Left lung (tissue), 10 donors: ENCODE measurements around the gene PGK2. TPM values are rescaled to one million over a fixed set of nuclear protein-coding genes. Genes with fewer than 3 reads are reported as not detected.

Source experiments
- ATAC-seq: fragments of 200-7000 bp; cut with Tn5 transposase; one replicate; pipeline ENCODE4 v1.9.1; 2020; ENCODE audit warnings: moderate library complexity
- DNase-seq, 4 donors: peaks; one replicate each; pipeline ENCODE4 v3.0.0-alpha.2; 2013 to 2020
- H3K27ac ChIP-seq, 2 donors: fragments of 200-600 bp; sonication (generic) in 1 of 2; one replicate each; pipeline versions ENCODE4 v1.5.0 to v1.8.0; 2020 to 2021
- H3K27me3 ChIP-seq, 2 donors: fragments of 200-600 bp; sonication (generic) in 1 of 2; one replicate each; pipeline versions ENCODE4 v1.5.0 to v1.8.0; 2020 to 2021
- H3K36me3 ChIP-seq, 2 donors: fragments of 200-600 bp; sonication (generic) in 1 of 2; one replicate each; pipeline versions ENCODE4 v1.5.0 to v1.8.0; 2020 to 2021
- H3K4me1 ChIP-seq, 2 donors: fragments of 200-600 bp; one replicate each; pipeline ENCODE4 v1.8.0; 2021
- H3K4me3 ChIP-seq, 2 donors: fragments of 200-600 bp; sonication (generic) in 1 of 2; one replicate each; pipeline versions ENCODE4 v1.5.0 to v1.8.0; 2020 to 2021; ENCODE audit warnings: mild to moderate bottlenecking in 1 of 2
- H3K9me3 ChIP-seq, 2 donors: fragments of 200-600 bp; sonication (generic) in 1 of 2; one replicate each; pipeline versions ENCODE4 v1.5.0 to v1.8.0; 2020 to 2021
- CTCF ChIP-seq, 2 donors: fragments of 200-600 bp; sonication (generic) in 1 of 2; IDR thresholded peaks; one replicate each; pipeline versions ENCODE4 v1.5.0 to v1.8.0; 2021; ENCODE audit warnings: antibody characterized with exemption in 2 of 2
- intact Hi-C, 2 donors: fragments of 100-400 bp; cut with DNase I; formaldehyde crosslinking; loops; one replicate each; pipeline versions ENCODE4 v1.11.2 to v1.14.2; 2022
- polyA plus RNA-seq, 6 donors: library from polyadenylated mRNA; unstranded; fragments of 120-200 nt; gene quantifications; one replicate each; pipeline ENCODE4 v1.2.1, GENCODE V29; 2013; ENCODE audit not compliant: insufficient read length in 6 of 6
- total RNA-seq, 2 donors: library from RNA; stranded (reverse); fragmentation: NEBNext Ultra II Directional; extraction: Animal tissue kit (Norgen Biotek cat#: 25700); gene quantifications; one replicate each; pipeline ENCODE4 v1.2.1, GENCODE V29; 2021
- donor health status: DM: no; HTN: yes; CAD: no.
- donor health status: DM: no; HTN: no; CAD: no.

PGK2 gene
- total and polyA plus RNA-seq, 8 donors, result 0.08 TPM; not detected in 7

GRCh38 chr6:49744259-49744658 lies 42.8 kb downstream of the PGK2 start, which contains the start of gene CRISP3:
TSS of gene CRISP3 (minus strand) at chr6:49744388. CDS start at chr6:49744367, 21 bp downstream.
- peak within 1 kb of the TSS in 1 of 2 donors; percentile 15 for H3K27ac ChIP-seq
- intact Hi-C loops, result no loop called here
- H3K9me3 ChIP-seq, result no peaks in the 10 kb centered on the region
- no peak for TF ChIP-seq CTCF (IDR thresholded peaks at IDR 0.05)
- DNase-seq (no peak), ATAC-seq (no peak)
- H3K36me3 ChIP-seq, result no peaks in the 10 kb centered on the region
- no peak within 1 kb of the TSS for H3K4me3 ChIP-seq
- no peaks in the 10 kb centered on the region for H3K4me1 ChIP-seq
- no peaks in the 10 kb centered on the region for H3K27me3 ChIP-seq

GRCh38 chr6:49743429-49743828 lies 43.7 kb downstream of the PGK2 start:
- intact Hi-C loops, result no loop called here
- Histone ChIP-seq H3K9me3 (no peaks in the 10 kb centered on the region), H3K36me3 (no peaks in the 10 kb centered on the region), H3K4me3 (no peak overlapping the region), H3K27me3 (no peaks in the 10 kb centered on the region), H3K27ac (peak overlapping the region in 1 of 2 donors; percentile 15), H3K4me1 (no peaks in the 10 kb centered on the region)
- ATAC-seq, result no peak
- DNase-seq, result no peak
- TF ChIP-seq CTCF (IDR thresholded peaks at IDR 0.05), result no peak

GRCh38 chr6:49739423-49739822 lies 47.7 kb downstream of the PGK2 start:
- no peaks in the 10 kb centered on the region for H3K9me3 ChIP-seq
- H3K27me3 ChIP-seq, result no peaks in the 10 kb centered on the region
- intact Hi-C loops, result no loop called here
- ATAC-seq, result no peak
- no peak overlapping the region for H3K4me3 ChIP-seq
- H3K36me3 ChIP-seq, result no peaks in the 10 kb centered on the region
- no peak overlapping the region for H3K27ac ChIP-seq
- no peaks in the 10 kb centered on the region for H3K4me1 ChIP-seq
- TF ChIP-seq CTCF (IDR thresholded peaks at IDR 0.05), result no peak
- no peak for DNase-seq

- Histone ChIP-seq H3K4me3 (no peak overlapping the region), H3K4me1 (no peaks in the 10 kb centered on the region), H3K27ac (no peak overlapping the region), H3K27me3 (no peaks in the 10 kb centered on the region), H3K36me3 (peaks cover 0 to 3% of the 10 kb centered on the region in 2 donors), H3K9me3 (no peaks in the 10 kb centered on the region)
- ATAC-seq, result no peak
- DNase-seq, result no peak
- TF ChIP-seq CTCF (IDR thresholded peaks at IDR 0.05), result no peak
- intact Hi-C loops, result no loop called here
Observed at GRCh38 chr6:49736017-49736508, 51.0 kb downstream of the PGK2 start.

Other genes with a start within 250 kb of the PGK2 start
- gene C6orf141, start 236.6 kb downstream of the PGK2 start, total RNA-seq, result 1 to 10 TPM; 7.0 to 10.0 TPM
- 1 to 10 TPM; 3.0 to 6.3 (median 4.7) TPM for gene C6orf141, start 236.6 kb downstream of the PGK2 start, polyA plus RNA-seq
- not detected for gene RHAG, start 150.4 kb downstream of the PGK2 start, total RNA-seq
- 1 to 10 TPM; 1.4 to 2.2 (median 1.9) TPM for gene RHAG, start 150.4 kb downstream of the PGK2 start, polyA plus RNA-seq
- gene CRISP2, start 73.7 kb downstream of the PGK2 start, total RNA-seq, result not detected
- under 1 TPM; 0.34 to 0.66 (median 0.51) TPM for gene CRISP2, start 73.7 kb downstream of the PGK2 start, polyA plus RNA-seq
- gene CRISP3, start 42.9 kb downstream of the PGK2 start, total RNA-seq, result not detected
- gene CRISP3, start 42.9 kb downstream of the PGK2 start, polyA plus RNA-seq, result 1 to 10 TPM in 1 of 6 donors, under 1 TPM in 5; 0.23 to 1.9 (median 0.36) TPM
- not detected for gene CRISP1, start 79.2 kb upstream of the PGK2 start, total RNA-seq
- not detected for gene CRISP1, start 79.2 kb upstream of the PGK2 start, polyA plus RNA-seq
- gene DEFB114, start 176.9 kb upstream of the PGK2 start, total RNA-seq, result not detected
- not detected for gene DEFB114, start 176.9 kb upstream of the PGK2 start, polyA plus RNA-seq
- gene DEFB113, start 182.3 kb upstream of the PGK2 start, total RNA-seq, result not detected
- gene DEFB113, start 182.3 kb upstream of the PGK2 start, polyA plus RNA-seq, result not detected
- gene DEFB110, start 234.7 kb upstream of the PGK2 start, total RNA-seq, result not detected
- not detected for gene DEFB110, start 234.7 kb upstream of the PGK2 start, polyA plus RNA-seq